ENCODE data around the gene NPLOC4.
A peak's percentile ranks its signal among the peaks of the same experiment; 100 is the strongest.

NPLOC4 gene

GRCh38 chr17:81565231-81565630 is 71.7 kb downstream of the NPLOC4 start:
- DNase-seq (ENCODE audit: low read depth in 3 of 3), result no peak

- DNase-seq (ENCODE audit: low read depth in 3 of 3), result no peak
Measured at GRCh38 chr17:81564778-81565177, 72.1 kb downstream of the NPLOC4 start.

GRCh38 chr17:81563861-81564586 is 72.9 kb downstream of the NPLOC4 start:
- no peak for DNase-seq (ENCODE audit: low read depth in 3 of 3)

GRCh38 chr17:81561494-81561885 is 75.4 kb downstream of the NPLOC4 start:
- no peak for DNase-seq (ENCODE audit: low read depth in 3 of 3)

GRCh38 chr17:81558941-81559806 is 77.7 kb downstream of the NPLOC4 start:
- no peak for DNase-seq (ENCODE audit: low read depth in 3 of 3)

GRCh38 chr17:81558115-81558468 is 78.8 kb downstream of the NPLOC4 start:
- no peak for DNase-seq (ENCODE audit: low read depth in 3 of 3)

GRCh38 chr17:81557276-81558114 is 79.4 kb downstream of the NPLOC4 start:
- no peak for DNase-seq (ENCODE audit: low read depth in 3 of 3)

GRCh38 chr17:81556863-81557262 is 80.0 kb downstream of the NPLOC4 start:
- no peak for DNase-seq (ENCODE audit: low read depth in 3 of 3)

- DNase-seq (ENCODE audit: low read depth in 3 of 3), result no peak
Measured at GRCh38 chr17:81556175-81556691, 80.7 kb downstream of the NPLOC4 start.

- DNase-seq (ENCODE audit: low read depth in 3 of 3), result no peak
Measured at GRCh38 chr17:81553616-81554181, 83.2 kb downstream of the NPLOC4 start.

- peak; percentile 56 to 84 (median 58) for DNase-seq (ENCODE audit: low read depth in 3 of 3)
Measured at GRCh38 chr17:81553018-81553615, 83.8 kb downstream of the NPLOC4 start.

GRCh38 chr17:81552244-81553017 is 84.5 kb downstream of the NPLOC4 start, which contains the start of gene FAAP100:
FAAP100 (minus strand) TSS chr17:81552353; CDS start chr17:81552330, 23 bp downstream.
- DNase-seq (ENCODE audit: low read depth in 3 of 3), result peak; percentile 59 to 80 (median 68)

GRCh38 chr17:81551458-81552243 is 85.3 kb downstream of the NPLOC4 start:
- no peak for DNase-seq (ENCODE audit: low read depth in 3 of 3)

GRCh38 chr17:81550830-81551457 is 86.0 kb downstream of the NPLOC4 start:
- no peak for DNase-seq (ENCODE audit: low read depth in 3 of 3)

GRCh38 chr17:81550285-81550684 is 86.6 kb downstream of the NPLOC4 start:
- no peak for DNase-seq (ENCODE audit: low read depth in 3 of 3)

- no peak for DNase-seq (ENCODE audit: low read depth in 3 of 3)
Measured at GRCh38 chr17:81549826-81550225, 87.1 kb downstream of the NPLOC4 start.

- no peak for DNase-seq (ENCODE audit: low read depth in 3 of 3)
Measured at GRCh38 chr17:81549031-81549557, 87.8 kb downstream of the NPLOC4 start.

- no peak for DNase-seq (ENCODE audit: low read depth in 3 of 3)
Measured at GRCh38 chr17:81547614-81547982, 89.3 kb downstream of the NPLOC4 start.
